Stimulated activated naive B cell treated with anti-CD40 and anti-IgM and Interleukin-4, amounts not matched to agents 10 μg/mL and 1 μg/mL and 100 μg/mL, for 72 hours (primary cell): ENCODE data around the gene SHISA5.

ENCODE experiments used
- ATAC-seq, 2 donors: fragments of 150-1000 bp; cut with Tn5 transposase; replicated peaks; 2 replicates each; pipeline ENCODE4 v1.10.0; 2021; ENCODE audit warnings: moderate library complexity in 1 of 2
- DNase-seq: peaks from one replicate; pipeline ENCODE4 v3.0.0; 2021
- H3K27ac Mint-ChIP-seq: one replicate; pipeline ENCODE4 v1.8.0; 2022; ENCODE audit warnings: mild to moderate bottlenecking, mixed read lengths
- H3K27me3 Mint-ChIP-seq, 2 donors: one replicate each; pipeline ENCODE4 v1.8.0; 2022; ENCODE audit warnings: mixed read lengths in 2 of 2
- H3K36me3 Mint-ChIP-seq, 2 donors: one replicate each; pipeline ENCODE4 v1.8.0; 2022; ENCODE audit warnings: mixed read lengths in 2 of 2, mild to moderate bottlenecking in 1 of 2
- H3K4me1 Mint-ChIP-seq, 2 donors: one replicate each; pipeline ENCODE4 v1.8.0; 2022; ENCODE audit warnings: mixed read lengths in 2 of 2, mild to moderate bottlenecking in 1 of 2
- H3K4me3 Mint-ChIP-seq, 2 donors: one replicate each; pipeline ENCODE4 v1.8.0; 2022; ENCODE audit warnings: mild to moderate bottlenecking in 2 of 2, mixed read lengths in 2 of 2, moderate library complexity in 1 of 2
- H3K9me3 Mint-ChIP-seq, 2 donors: one replicate each; pipeline ENCODE4 v1.8.0; 2022; ENCODE audit warnings: mixed read lengths in 2 of 2, mild to moderate bottlenecking in 1 of 2

The SHISA5 gene

GRCh38 chr3:48422681-48423080, 81.3 kb downstream of the SHISA5 start:
- DNase-seq: no peak
- Mint-ChIP-seq H3K36me3 (no peaks in the 10 kb centered on the region), H3K9me3 (no peaks in the 10 kb centered on the region), H3K27ac (no peak overlapping the region), H3K27me3 (peaks cover 3 to 9% of the 10 kb centered on the region in 2 donors), H3K4me3 (no peak overlapping the region), H3K4me1 (peaks cover 3 to 7% of the 10 kb centered on the region in 2 donors)
- ATAC-seq: no peak

- Mint-ChIP-seq H3K36me3 (no peaks in the 10 kb centered on the region), H3K27ac (no peak overlapping the region), H3K9me3 (no peaks in the 10 kb centered on the region), H3K4me1 (peaks cover 3 to 7% of the 10 kb centered on the region in 2 donors), H3K4me3 (no peak overlapping the region), H3K27me3 (peaks cover 0 to 5% of the 10 kb centered on the region in 2 donors)
- DNase-seq: no peak
- ATAC-seq: no peak
These were observed 81.7 kb downstream of the SHISA5 start for GRCh38 chr3:48422272-48422671.

- ATAC-seq: no peak
- peaks cover 3 to 7% of the 10 kb centered on the region in 2 donors for H3K4me1 Mint-ChIP-seq
- H3K27me3 Mint-ChIP-seq: no peaks in the 10 kb centered on the region
- H3K27ac Mint-ChIP-seq: no peak overlapping the region
- no peak for DNase-seq
- H3K4me3 Mint-ChIP-seq: no peak overlapping the region
- no peaks in the 10 kb centered on the region for H3K9me3 Mint-ChIP-seq
- no peaks in the 10 kb centered on the region for H3K36me3 Mint-ChIP-seq
These were observed 83.4 kb downstream of the SHISA5 start for GRCh38 chr3:48420561-48420960.

- H3K27ac Mint-ChIP-seq: no peak overlapping the region
- no peaks in the 10 kb centered on the region for H3K36me3 Mint-ChIP-seq
- no peaks in the 10 kb centered on the region for H3K27me3 Mint-ChIP-seq
- DNase-seq (no peak), ATAC-seq (no peak)
- H3K4me3 Mint-ChIP-seq: no peak overlapping the region
- no peaks in the 10 kb centered on the region for H3K9me3 Mint-ChIP-seq
- H3K4me1 Mint-ChIP-seq: peaks cover 3 to 7% of the 10 kb centered on the region in 2 donors
These were observed 84.4 kb downstream of the SHISA5 start for GRCh38 chr3:48419597-48419996.

- DNase-seq (no peak), ATAC-seq (no peak)
- H3K27ac Mint-ChIP-seq: no peak overlapping the region
- H3K36me3 Mint-ChIP-seq: no peaks in the 10 kb centered on the region
- H3K9me3 Mint-ChIP-seq: no peaks in the 10 kb centered on the region
- peaks cover 3 to 7% of the 10 kb centered on the region in 2 donors for H3K4me1 Mint-ChIP-seq
- no peak overlapping the region for H3K4me3 Mint-ChIP-seq
- no peaks in the 10 kb centered on the region for H3K27me3 Mint-ChIP-seq
These were observed 84.8 kb downstream of the SHISA5 start for GRCh38 chr3:48419149-48419548.

GRCh38 chr3:48418651-48419050, 85.3 kb downstream of the SHISA5 start:
- Mint-ChIP-seq H3K27ac (no peak overlapping the region), H3K36me3 (no peaks in the 10 kb centered on the region), H3K9me3 (no peaks in the 10 kb centered on the region), H3K27me3 (no peaks in the 10 kb centered on the region), H3K4me3 (no peak overlapping the region), H3K4me1 (peaks cover 3 to 7% of the 10 kb centered on the region in 2 donors)
- ATAC-seq (no peak), DNase-seq (no peak)

- ATAC-seq (no peak), DNase-seq (no peak)
- H3K27me3 Mint-ChIP-seq: no peaks in the 10 kb centered on the region
- H3K4me3 Mint-ChIP-seq: no peak overlapping the region
- no peaks in the 10 kb centered on the region for H3K36me3 Mint-ChIP-seq
- H3K4me1 Mint-ChIP-seq: peaks cover 3 to 5% of the 10 kb centered on the region in 2 donors
- no peak overlapping the region for H3K27ac Mint-ChIP-seq
- H3K9me3 Mint-ChIP-seq: no peaks in the 10 kb centered on the region
These were observed 85.8 kb downstream of the SHISA5 start for GRCh38 chr3:48418140-48418539.
